HG02885 (cell line): ENCODE results near the gene MAMSTR.
"Not testable (repeated sequence)": the region's sequence is repeated elsewhere in the genome, so short reads cannot be mapped to it uniquely, and the experiment has no call there.

Experiments used
- ATAC-seq: cut with Tn5 transposase; IDR thresholded peaks from one replicate; pipeline ENCODE4 v1.9.1; 2021; ENCODE audit warnings: mild to moderate bottlenecking; ENCODE audit not compliant: unreplicated experiment, poor library complexity

Gene MAMSTR

GRCh38 chr19:48719263-48720171 is at the start of gene MAMSTR:
MAMSTR (minus strand) TSS chr19:48719725; CDS start chr19:48719031, 694 bp downstream.
- no peak for ATAC-seq

GRCh38 chr19:48768994-48769713 is 49.6 kb upstream of the MAMSTR start:
- no peak for ATAC-seq

GRCh38 chr19:48768171-48768753 is 48.7 kb upstream of the MAMSTR start:
- not testable (repeated sequence) for ATAC-seq

GRCh38 chr19:48765816-48766215 is 46.3 kb upstream of the MAMSTR start:
- not testable (repeated sequence) for ATAC-seq

GRCh38 chr19:48760504-48761205 is 41.1 kb upstream of the MAMSTR start:
- ATAC-seq: no peak

- no peak for ATAC-seq
These were observed 38.2 kb upstream of the MAMSTR start for GRCh38 chr19:48757741-48758144.

GRCh38 chr19:48757089-48757675 is 37.7 kb upstream of the MAMSTR start:
- ATAC-seq: no peak

- ATAC-seq: no peak
These were observed 37.2 kb upstream of the MAMSTR start for GRCh38 chr19:48756686-48757085.

GRCh38 chr19:48756212-48756611 is 36.7 kb upstream of the MAMSTR start:
- no peak for ATAC-seq

GRCh38 chr19:48755787-48756186 is 36.3 kb upstream of the MAMSTR start:
- ATAC-seq: no peak

- no peak for ATAC-seq
These were observed 35.6 kb upstream of the MAMSTR start, which contains the start of gene FGF21 for GRCh38 chr19:48755084-48755641. FGF21 (plus strand) TSS chr19:48755524; CDS start chr19:48756237, 713 bp downstream.

- no peak for ATAC-seq
These were observed 33.2 kb upstream of the MAMSTR start, which contains the start of gene FUT1 for GRCh38 chr19:48752496-48753365. FUT1 (minus strand) TSS chr19:48752641; CDS start chr19:48751281, 1,360 bp downstream.

GRCh38 chr19:48751845-48752495 is 32.4 kb upstream of the MAMSTR start:
- ATAC-seq: no peak

- ATAC-seq: no peak
These were observed 31.4 kb upstream of the MAMSTR start for GRCh38 chr19:48750771-48751504.

GRCh38 chr19:48750351-48750750 is 30.8 kb upstream of the MAMSTR start:
- no peak for ATAC-seq

- ATAC-seq: no peak
These were observed 30.2 kb upstream of the MAMSTR start for GRCh38 chr19:48749571-48750198.
